Ecto neural progenitor cell (in vitro differentiated cells): ENCODE measurements around the gene ZMPSTE24.
A peak's percentile ranks its signal among the peaks of the same experiment; 100 is the strongest.

Experiments
- DNase-seq: peaks from one replicate; pipeline ENCODE4 v3.0.0-alpha.2; 2018; ENCODE audit warnings: low spot score

Gene ZMPSTE24

DNA sequence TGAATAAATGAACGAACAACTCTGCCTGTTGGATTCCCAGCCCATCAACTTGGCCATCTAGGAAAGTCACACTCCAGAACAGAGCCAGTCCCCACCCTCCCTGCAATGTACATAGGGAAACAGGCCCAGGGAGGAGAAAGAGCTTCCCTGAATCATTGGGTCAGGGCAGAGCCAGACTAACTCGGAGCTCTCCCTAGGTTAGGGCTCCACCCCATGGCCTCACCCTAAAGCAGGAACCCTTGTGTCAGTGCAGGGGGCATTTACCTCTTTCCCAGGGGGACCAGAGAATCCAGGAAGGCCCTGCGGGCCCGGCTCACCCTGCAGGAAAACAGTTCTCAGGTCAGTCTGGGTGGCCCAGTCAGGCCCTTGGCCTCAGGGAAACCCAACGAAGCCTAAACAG lies 47.4 kb downstream of the ZMPSTE24 start:
- DNase-seq = no peak

DNA sequence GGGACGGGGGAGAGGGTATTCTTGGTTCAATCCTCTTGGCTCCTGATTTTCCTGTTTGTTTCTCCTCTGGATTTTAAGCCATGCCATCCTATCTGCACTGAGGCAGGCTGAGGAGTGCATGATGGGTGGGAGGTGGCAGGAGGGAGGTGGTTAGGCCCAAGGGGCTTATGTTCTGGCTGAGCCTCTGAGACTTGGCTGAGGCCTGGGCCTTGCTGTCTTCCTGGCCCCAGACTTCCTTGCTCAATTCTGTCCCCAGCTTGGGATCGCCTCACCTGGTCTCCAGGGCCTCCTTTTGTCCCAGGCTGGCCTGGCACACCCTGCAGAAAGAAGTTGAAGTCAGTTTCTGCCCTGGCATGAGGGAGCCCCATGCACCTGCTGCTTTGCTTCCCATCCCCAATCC lies 47.8 kb downstream of the ZMPSTE24 start:
- no peak for DNase-seq

DNA sequence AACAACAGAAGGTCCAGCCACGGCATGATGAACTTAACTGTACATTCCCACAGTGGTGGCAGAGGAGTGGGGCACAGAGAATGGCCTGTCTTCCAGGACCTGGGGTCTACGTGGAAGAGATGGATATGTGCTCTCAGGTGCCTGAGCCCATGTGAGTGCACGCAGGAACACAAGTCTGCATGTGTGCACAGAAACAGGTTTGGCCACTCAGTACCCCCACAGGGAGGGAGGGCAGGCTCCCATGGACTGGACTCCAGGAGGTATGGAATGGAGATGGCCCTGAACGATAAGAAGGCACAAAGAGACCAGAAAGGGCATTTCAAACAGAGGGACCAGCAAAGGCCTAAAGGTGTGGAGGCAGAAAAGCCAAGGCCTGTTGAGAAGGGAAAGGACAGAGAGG lies 48.3 kb downstream of the ZMPSTE24 start:
- no peak for DNase-seq

DNA sequence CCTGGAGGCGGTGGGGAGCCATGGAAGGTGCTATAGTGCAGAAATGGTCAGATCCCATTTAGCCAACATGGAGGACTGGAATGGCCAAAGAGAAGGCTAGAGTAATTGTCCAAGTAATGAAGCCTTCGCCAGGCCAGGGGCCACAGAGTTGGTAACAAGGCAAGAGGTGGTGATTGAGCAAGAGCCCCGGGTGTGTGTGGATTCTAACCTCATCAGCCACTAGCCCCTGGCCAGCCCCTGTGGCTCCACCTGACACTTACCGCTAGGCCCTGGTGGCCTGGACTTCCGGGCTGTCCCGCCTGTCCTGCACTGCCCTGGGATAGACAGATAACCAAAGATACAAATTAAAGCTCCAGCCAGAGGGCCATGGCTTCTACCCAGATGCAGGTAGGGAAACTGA lies 49.1 kb downstream of the ZMPSTE24 start:
- DNase-seq = no peak

DNA sequence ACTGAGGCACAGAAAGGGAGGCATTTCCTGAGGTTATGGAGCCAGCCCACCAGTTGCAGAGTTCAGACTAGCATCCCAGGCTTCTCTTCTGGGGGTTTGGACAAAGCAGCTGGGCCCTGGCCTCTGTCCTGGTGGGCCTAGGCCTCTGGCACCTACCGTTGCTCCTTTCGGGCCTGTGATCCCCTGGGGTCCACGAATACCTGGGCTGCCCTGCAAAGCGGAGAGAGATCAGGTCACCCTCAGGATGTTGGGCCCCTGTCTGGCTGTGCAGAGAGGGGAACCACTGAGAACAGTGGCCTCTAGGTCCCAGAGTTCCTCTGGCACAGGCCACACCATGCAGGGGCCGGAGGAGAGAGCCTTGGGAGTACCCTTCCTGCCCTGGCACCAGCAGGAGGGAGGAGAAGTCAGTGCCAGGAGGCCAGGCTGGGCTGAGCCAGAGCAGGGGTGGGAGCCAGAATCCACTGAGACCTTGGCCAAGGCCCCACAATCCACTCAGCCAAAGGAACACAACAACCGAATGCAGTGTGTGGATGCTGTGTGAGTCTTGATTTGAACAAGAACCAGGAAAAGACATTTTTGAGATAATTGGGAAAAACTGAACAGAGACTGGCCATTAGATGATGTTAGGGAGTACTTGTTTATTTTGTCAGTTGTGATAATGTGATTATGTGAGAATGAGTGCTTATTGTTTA lies 50.1 kb downstream of the ZMPSTE24 start:
- no peak for DNase-seq

DNA sequence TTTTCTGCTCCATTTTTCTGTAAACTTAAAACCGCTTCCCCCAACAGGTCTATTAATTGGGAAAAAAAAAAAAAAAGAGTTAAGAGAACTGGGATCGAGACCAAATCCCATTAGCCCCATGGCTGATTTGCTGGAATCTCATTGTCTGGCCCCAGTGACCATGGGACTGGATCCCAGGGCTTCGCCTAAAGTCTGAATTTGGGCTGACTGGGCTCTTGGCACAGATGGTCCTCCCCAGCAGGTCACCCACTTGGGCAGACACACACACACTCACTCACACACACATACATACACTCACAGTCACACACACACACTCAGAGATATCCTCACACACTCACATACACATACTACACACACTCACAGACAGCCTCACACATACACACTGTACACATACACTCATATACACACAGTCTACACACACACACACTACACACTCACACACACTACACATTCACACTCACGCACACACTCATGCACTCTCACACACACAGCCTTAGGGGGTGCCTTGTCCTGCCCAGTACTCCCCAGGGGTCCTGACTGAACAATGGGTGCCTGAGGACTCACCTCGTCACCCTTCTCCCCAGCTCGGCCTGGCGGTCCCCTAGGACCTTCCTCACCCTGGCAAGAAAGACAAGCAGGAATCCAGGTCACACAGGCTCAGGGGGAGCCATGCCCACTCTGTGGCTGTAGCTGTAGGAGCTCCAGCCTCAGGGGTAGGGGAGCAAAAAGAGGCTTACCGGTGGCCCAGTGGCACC lies 51.5 kb downstream of the ZMPSTE24 start:
- DNase-seq = peak; percentile 72

DNA sequence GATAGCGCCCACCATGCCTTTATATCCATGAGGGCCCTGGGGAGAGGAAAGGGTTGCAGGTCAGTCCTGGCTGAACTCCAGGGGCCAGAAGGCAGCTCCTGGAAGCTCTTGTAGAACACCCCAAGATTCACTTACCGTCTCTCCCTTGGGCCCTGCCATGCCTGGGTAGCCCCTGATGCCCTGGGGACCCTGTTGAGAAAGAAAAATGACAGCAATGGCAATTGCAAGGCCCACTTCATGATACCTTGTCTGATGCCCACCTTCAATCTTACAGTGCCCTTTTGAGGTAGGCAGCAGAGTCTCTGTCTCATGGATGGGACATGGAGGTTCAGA lies 52.1 kb downstream of the ZMPSTE24 start:
- no peak for DNase-seq

DNA sequence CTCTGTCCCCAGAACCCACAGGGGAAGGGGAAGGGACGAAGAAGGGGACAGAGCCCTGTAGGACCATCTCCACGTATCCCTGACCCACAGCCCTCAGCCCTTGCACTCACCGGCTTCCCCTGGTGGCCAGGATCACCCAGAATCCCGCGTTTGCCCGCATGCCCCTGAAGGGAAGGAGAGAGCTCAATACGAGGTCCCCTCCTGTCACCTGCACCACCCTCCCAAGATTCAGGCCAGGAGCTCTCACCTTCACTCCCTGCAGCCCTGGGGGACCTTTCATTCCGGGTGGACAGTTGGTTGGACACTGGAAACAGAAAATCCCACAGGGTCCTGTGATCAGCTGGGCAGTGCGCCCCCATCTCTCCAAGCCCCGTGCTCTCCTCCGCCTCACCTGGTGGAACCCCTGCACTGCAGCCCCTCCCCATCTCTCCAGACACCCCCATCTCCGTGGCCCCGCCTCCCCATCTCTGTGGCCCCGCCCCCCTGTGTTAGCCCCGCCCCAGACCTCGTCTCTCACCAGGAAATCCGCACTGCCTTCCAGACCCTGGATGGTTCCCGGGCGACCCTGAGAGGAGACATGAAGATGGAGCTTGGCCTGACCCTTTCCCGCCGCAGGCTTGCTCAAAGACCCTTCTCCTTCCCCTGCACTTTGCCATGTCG lies 53.1 kb downstream of the ZMPSTE24 start:
- no peak for DNase-seq

DNA sequence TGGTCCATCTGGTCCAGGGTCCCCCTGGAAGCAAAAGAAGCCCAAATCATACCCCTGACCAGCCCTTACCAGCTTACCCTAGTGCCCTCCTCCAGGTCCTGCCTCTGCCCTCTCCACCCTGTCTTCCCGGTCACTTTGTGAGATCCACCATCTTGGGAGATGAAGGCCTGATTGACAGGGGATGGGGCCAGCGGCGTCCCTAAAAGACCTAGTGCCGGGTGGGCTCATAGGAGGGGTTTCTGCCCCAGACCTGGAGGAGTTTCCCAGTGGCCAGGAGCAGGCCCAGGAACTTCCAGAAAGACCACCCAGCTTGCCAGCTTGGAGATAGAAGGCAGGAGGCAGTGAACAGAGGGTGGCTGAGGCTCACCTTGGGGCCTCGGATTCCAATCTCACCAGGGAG lies 53.7 kb downstream of the ZMPSTE24 start:
- no peak for DNase-seq

DNA sequence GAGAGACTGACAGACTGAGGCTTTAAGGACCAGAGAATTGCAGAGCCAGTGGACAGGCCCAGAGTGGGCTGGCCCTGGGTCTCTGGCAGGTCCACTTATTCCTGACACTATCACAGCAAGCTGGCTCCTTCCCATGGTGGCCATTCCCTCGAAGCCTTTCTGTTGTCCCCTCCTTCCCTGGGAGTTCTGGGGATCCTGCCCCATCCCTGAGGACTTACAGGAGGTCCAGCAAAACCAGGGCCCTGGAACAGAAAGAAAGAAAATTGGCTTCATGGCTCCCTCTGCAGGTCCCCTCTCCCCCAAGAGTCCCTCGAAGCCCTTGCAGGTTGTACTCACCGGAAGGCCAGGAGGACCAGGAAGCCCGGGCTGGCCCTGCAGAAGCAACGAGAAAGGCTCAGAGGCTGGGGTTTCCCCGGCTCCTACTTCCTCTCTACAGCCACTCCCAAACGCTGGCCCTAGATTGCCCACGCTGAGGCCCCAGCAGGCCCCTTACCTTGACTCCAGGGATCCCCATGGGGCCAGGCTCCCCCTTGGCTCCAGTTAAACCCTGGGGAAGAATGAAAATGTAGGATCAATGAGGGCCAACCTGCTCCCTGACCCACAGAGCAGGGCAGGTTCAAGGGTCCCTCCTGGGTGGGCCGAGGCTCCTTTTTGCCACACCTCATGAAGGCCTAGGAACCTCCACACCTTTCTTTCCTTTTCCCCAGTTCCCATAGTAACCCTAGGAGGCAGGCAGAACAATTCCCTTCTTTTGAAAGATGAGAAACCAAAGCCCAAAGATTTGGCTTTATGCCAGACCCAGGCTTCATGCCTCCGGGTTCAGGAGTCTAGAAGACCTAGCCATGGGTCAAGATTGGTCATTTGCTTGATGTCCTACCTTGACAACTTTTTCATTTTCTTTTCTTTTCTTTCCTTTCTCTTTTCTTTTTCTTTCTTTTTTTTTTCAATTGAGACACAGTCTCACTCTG lies 54.5 kb downstream of the ZMPSTE24 start:
- no peak for DNase-seq

DNA sequence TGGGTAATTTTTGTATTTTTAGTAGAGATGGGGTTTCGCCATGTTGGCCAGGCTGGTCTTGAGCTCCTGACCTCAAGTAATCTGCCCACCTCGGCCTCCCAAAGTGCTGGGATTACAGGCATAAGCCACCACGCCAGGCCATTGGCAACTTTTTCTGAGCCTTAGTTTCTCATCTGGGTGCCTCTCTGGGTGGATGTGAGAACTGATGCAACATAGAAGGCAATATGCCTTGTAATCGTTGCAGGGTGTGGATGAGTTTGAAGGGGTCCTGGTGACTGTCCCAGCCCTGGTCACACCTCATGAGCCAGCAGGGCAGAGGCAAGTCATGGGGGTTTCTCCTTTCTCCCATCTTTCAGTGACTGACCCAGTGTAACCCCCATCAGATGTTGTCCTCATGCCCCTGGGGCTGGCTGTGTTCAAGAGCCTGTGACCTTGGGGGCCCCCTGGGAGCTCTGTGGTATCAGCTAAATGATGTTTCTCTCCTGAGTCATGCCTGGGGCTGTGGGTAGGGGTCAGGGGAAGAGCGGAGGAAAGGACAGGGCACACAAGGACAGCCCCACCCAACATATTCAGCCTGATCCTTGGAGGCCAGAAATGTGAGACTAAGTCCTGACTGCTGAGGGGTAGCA lies 55.4 kb downstream of the ZMPSTE24 start:
- no peak for DNase-seq

DNA sequence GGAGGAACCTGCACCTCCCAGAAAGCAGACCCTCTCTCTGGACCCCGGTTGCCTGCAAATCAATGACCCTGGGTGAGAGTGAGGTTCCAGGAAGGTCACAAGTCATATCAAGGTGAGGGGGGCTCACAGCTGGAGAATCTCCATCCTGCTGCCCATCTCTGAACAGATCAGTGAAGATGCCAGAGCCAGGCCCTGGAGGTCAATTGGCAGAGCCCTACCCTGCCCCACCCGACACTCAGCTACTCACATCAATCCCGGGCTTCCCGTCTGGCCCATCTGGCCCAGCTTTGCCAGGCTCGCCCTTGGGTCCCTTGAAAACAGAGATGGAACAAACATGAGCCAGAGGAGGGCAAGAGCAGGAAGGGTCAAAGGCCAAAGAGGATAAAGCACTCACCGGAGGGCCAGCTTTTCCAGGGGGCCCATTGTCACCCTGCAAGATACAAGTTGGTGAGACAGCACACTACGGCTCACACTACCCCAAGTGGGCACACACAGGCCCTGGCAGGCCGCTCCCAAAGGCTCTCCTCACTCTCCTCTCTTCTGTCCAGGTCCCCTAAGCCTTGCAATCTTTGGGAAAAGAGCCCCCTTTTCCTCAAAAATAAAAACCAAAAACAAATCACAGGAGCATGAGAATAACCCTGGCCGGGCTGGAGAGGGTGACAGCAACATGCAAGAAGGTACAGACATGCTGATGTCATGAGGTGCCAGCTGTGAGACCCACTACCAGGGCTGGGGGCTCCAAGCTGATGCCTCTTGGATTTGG lies 56.1 kb downstream of the ZMPSTE24 start:
- DNase-seq = no peak

DNA sequence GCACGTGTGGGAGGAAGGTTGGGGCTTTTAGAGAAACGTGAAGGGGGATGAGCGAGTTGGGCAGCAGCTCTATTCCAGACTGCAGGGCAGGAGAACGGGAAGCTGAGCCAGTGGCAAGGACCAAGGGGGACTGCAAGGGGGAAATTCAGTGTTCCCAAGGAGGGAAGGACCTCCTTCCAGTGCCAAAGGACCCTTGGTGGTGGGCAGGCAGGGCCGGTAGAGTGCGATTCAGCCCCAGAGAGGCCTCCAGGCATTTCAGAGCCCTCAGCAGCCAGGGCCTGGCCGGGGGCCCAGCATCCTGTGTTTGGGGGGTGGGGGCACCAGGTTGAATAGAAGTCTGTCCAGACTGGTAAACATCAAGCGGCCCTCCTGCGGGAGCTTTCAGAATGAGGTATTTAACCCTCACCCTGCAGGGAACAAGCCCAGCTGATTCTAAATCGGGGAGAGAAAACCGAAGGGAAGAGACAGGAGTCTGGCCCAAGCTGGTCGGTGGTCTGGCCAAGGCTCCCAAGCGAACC lies 56.7 kb downstream of the ZMPSTE24 start:
- no peak for DNase-seq

DNA sequence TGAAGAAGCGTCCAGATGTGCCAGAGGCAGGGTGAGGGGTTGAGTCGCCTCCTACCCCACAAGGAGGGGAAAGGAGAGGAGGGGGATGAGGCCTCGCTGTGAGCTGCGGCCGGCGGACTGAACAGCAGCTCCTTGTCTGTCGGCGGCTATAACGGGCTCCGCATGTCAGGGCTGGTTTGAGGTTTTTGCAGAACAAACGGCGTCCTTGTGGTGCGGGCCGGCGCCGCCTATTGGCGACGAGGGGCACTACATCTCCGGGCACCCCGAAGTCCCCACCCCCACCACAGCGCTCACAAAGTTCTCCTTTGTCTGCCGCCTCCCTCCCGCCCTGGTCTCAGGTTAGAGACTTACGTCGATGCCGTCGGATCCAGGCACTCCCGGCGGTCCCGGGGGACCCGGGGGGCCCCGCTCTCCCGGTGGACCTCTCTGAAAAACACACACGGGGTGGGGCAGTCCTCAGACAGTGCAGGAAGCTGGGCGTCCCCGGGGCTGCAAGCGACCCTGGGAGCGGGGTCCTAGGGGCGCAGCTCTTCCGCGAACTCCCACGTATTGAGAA lies 57.3 kb downstream of the ZMPSTE24 start:
- peak; percentile 92 for DNase-seq

DNA sequence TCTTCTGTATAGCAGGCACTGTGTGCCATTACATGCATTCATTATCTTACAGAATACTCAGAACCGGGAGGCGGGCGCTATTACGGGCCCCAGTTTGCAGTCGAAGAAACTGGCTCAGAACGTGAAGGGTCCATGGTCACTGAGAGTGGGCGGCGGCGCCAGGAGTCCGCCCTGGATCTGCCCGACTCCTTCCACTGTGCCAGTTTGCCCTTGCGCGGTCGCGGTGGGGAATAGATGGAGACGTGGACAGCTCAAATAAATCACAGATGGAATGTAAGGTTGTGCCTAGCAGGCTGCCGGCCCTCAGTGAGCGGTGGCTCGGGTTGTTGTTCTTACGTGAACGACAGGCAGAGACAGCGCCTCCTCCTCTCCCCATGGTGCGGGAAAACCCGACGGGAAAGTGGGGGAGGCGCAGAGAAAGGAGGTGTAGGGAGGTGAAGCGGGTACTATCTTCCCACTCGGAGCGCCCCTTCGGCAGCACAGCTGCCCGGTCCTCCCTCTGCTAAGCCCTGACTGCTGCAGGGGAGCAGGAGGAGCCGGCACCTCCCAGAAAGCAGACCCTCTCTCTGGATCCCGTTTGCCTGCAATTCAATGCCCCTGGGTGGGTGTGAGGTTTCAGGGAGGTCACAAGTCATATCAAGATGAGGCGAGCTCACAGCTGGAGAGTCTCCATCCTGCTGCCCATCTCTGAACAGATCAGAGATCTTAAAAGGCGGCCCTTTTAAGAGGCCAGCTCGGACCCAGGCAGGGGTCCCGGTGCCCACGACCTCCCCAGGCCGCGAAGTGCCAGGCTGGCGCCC lies 58.0 kb downstream of the ZMPSTE24 start:
- peak; percentile 68 for DNase-seq

DNA sequence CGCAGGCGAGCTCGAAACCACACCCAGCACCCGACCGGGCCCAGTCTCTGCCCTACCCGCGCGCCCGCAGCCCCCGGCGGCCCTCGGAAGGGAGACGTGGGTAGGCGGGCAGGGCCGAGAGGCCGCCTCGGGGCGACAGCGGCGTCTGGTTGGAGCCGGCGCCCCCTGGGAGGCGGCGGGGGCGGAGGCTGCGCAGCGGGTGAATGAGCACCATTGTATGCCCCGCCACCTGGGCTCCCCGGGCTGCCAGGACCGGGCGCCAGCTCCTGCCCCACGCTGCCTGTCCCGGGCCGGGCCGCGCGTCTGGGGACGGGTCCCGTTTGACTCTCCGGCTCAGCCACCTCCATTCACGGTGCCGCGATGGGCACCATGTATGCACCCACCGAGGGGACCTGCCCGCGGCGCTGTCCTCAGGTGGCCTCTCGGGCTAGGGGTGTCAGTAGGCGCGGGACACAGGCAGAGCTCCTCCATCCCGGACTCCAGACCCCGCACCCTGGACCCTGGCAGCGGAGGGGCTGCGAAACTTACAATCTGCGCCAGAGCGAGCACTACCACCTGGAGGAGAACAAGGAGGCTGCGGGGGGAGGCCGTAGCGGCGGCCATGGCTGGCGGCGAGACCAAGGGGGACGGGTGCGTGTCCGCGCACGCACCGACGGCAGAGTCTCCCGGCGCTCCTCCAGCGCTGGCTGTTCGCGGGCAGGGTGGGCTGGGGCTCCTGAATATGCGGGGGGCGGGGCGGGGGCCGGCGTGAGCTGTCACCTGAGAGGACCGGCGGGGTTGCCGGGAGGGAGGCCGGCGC lies 58.8 kb downstream of the ZMPSTE24 start, which contains the start of gene COL9A2:
COL9A2 (minus strand) TSS at position 692 of the 799 bp plus-strand sequence; CDS start at position 603, 89 bp downstream.
- DNase-seq = peak; percentile 67

DNA sequence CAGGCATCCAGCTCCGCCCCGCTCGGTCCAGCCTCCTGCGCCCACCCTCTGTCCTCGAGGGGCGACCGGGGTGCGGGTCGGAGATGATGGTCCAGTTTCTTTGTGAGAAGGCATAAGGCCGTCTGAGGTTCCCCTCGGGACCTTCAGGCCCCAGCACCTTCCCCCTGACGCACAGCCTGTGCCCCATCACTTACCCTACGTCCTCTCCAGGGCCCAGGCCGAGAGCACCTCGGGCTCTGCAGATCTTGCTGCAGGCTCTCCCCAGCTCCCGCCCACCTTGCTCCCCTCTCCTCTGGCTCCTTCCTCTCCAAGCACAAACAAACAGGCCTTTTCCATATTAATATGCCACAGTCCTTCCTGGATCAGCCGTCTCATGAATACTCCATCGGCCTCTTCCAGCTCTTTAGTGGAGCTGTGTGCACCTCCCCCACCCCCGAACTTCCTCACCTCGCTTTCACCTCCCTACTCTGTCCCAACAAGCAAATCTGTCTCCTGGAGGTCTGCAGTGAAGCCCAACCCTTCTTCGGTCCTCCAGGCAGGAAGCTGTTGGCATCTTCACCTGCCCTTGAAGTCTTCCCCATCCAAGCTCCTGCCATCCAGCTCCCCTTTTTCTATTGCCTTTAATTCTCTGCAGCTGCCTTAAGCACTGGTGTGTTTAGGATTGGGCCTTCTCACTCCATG lies 59.5 kb downstream of the ZMPSTE24 start:
- no peak for DNase-seq

DNA sequence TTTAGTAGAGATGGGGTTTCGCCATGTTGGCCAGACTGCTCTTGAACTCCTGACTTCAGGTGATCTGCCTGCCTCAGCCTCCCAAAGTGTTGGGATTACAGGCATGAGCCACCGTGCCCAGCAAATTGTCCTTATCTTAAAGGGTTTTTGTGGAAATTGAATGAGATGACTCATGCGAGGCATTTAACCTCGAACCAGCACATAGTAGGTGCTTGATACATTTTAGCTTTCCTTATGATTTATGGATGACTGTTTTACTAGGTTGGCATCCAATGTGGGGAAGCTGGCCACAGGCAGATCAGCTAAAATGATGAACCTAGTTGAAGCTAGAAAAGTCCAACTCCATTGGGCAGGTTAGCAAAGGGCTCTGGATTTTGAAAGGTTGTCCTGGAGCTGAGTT lies 60.4 kb downstream of the ZMPSTE24 start:
- DNase-seq = no peak
